NOMO-1 (cell line): Measurements from ENCODE around the gene CTNND2.

Source experiments
- DNase-seq, 2 experiments: peaks; one replicate each; lab custom pipeline; 2025; ENCODE audit not compliant: unreplicated experiment in 2 of 2; lab: John Stamatoyannopoulos, UW

CTNND2 gene

GRCh38 chr5:11407556-11408145 is 496.6 kb downstream of the CTNND2 start:
- DNase-seq = no peak

- DNase-seq = no peak
These were observed 503.9 kb downstream of the CTNND2 start for GRCh38 chr5:11400316-11400715.

GRCh38 chr5:11398728-11399127 is 505.5 kb downstream of the CTNND2 start:
- DNase-seq = no peak

- no peak for DNase-seq
These were observed 506.7 kb downstream of the CTNND2 start for GRCh38 chr5:11397549-11397948.

DNA sequence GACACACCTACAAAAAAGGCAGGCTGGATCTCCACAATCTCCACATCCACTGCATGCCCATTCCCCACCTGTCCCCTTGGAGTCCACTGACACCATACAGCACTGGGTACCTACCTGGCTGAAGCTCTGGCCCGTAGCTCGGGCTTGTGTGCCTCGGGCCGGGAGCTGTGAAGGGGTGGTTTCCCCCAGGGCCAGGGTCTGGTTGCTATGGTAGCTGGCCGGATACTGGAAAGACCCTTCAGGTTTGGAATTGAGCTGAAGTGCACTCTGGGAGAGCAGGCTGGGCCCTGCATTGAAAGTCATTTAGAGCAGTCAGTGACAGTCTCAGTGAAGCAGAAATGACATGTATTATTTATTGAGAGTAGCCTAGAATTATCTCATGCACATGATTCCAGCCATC is 507.3 kb downstream of the CTNND2 start:
- DNase-seq = no peak

DNA sequence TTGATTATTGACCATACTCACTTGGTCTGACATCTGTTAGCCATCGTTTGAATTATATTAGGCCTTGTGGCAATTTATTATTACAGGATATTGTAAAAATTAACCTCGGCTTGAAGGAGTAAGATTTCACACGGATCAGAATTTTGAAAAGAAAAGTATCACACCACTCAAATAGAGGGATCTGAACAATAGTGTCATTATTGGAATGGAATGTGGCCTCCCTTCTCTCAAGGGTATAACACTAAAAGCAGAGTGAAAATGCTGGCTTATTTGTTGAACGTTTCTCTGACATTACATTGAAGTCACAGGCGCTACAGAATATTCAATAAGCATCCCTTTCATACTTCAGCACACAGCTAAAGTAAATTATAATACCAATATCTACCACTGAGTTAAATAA is 509.3 kb downstream of the CTNND2 start:
- no peak for DNase-seq

GRCh38 chr5:11390291-11390767 is 513.9 kb downstream of the CTNND2 start:
- no peak for DNase-seq

- DNase-seq = no peak
These were observed 516.9 kb downstream of the CTNND2 start for GRCh38 chr5:11387382-11387781.

- DNase-seq = no peak
These were observed 517.8 kb downstream of the CTNND2 start for GRCh38 chr5:11386398-11386797.

DNA sequence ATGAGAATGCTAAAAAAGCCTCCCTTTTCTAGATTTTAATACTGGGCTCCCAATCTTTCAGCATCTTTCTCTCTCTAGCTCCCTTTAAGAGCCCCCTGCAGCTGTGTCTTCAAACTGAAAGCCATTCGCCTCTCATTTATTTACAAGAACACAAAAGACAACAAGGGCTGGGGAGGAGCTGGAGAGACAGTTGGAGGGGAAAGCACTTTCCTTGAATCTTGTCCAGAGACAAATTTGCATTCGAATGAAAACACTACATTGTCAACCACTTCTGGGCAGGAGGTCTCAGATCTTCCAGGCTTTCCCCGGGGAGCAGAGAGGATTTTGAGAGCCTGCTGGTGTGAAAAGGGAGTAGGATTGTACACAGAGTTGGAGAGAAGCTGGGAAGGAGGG is 518.3 kb downstream of the CTNND2 start:
- no peak for DNase-seq

DNA sequence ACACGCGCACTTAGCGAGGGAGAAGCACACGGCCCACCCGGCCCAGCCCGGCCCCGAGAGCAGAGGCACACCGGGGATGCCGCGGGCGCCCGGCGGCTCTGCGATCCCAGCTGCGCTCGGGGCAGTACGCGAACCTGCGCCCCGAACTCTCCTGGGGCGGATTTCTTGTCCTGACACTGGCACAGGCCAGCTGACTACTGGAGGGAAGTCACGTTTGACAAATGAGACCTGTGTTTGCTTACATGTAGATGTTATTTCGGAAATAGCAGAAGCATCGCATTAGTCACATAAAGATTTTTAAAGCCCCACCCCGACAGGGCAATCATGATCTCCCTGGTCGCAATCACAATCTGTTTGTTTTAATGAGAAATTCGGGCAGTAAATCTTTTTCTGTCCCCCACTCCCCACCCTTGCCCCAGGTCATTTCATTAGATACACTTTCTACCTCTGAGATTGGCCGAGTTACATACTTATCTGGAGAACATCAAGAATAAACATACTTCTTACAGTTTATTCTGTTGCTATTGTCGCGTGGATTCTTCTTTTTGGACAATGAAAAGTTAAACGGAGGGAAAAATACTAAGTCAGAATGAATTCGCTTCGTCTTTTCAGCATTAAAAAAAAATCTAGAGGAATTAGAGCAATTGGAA is 518.9 kb downstream of the CTNND2 start:
- DNase-seq = no peak

- no peak for DNase-seq
These were observed 519.6 kb downstream of the CTNND2 start for GRCh38 chr5:11384441-11385250.

- no peak for DNase-seq
These were observed 520.6 kb downstream of the CTNND2 start for GRCh38 chr5:11383506-11384095.

DNA sequence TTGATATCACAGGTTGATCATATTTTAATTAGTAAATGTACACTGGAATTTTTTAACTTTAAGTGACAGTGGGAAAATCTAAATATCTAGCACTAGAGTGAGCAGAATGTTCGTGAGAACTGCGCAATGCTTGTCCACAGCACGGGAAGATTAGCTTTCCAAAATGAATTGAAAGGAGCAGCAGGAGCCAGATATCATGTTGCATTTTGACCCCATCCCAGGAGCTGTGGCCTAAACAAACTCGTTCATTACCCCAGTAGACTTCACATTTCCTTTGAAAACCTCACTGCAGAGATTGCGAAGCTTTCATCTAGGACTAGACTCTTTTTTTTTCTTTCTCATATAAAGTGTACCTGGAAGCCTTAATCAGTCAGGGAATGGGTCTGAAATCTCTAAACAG is 525.8 kb downstream of the CTNND2 start:
- no peak for DNase-seq

DNA sequence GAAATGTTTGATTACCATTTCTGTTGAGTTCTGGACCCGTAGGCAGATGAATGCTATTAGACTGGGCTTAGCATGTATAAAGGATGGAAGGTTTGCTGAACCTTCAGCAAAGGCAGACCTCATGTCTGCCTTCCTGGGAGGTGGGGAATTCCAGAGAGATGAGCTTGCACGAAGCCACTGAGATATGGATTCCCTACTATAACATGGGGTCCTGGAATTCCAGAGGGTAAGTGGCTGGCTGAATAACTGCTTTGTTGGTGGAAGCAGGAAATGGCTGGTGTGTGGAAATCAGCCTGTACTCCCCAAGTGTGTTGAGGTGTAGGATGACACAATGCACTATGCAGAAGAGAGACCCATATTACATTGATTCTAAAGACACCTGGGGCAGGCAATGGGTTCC is 526.4 kb downstream of the CTNND2 start:
- no peak for DNase-seq

DNA sequence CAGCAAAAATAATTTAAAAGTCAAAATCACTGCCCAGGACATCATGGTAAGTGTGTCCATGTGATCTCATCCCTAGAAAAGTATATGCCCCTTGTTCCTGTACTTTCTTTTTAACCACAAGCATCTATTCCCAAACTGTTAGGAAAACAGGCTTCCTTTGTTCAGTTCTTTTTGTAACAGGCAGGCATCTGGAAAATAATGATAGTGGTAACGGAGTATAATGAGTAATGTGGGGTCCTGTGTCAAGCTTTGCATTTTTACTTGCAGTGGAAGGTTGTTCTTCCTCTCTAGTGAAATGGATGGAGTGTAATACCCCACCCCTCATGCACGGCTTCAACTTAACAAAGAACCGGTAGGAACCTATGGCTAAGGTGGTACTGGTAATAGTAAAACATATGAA is 532.1 kb downstream of the CTNND2 start:
- DNase-seq = no peak

GRCh38 chr5:11371021-11371420 is 533.2 kb downstream of the CTNND2 start:
- no peak for DNase-seq

DNA sequence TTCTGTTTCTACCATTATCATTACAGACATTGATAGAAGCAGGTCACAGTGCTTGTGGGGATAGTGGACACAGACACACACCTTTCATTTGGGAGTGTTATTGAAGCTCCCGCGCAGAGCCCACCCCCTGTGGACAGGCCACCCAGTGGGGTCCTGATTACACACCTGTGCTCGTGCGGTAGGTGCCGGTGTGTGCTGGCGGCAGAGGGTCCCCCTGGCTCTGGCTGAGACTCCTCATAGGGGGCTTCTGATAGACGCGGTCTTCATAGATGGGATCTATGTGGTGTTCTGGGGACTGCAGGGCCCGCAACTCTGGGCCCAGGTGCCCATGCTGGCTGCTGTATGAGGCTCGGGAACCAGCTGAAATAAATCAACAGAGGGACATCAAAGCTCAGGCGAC is 539.7 kb downstream of the CTNND2 start:
- DNase-seq = no peak

DNA sequence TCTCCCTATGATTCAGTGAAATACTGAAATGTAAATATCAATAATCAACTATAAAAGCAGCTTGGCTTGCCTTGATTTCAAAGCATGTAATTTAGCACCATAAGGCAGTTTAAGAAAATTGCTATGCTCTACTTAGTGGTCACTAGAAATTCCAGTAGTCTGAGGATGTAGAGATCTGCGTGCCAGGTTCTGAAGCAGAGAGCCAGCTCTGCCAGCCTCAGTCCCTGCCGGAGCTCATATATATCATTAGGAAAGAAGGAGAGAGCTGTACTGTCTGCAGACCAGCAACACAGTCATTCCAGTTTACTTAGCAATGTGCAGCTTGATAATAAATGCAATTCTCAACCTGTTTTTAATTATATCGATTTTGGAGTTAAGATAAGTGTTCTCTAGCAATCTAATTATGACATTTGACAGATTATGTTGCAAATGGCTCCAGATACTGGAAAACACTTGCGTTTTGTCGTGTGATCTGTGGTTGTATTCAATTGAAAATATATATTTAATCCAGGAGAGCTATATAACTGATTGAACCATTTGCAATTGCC is 540.5 kb downstream of the CTNND2 start:
- no peak for DNase-seq

GRCh38 chr5:11361768-11362167 is 542.5 kb downstream of the CTNND2 start:
- DNase-seq = no peak

GRCh38 chr5:11357928-11358327 is 546.3 kb downstream of the CTNND2 start:
- DNase-seq = no peak
